Upper lobe of left lung (tissue), 4 donors: ENCODE measurements around the gene TSSK1B.

Source experiments
- CTCF ChIP-seq, 6 experiments: fragments of 450-650 bp in 4 of 6; fragments of 200-600 bp in 2 of 6; sonication (generic) in 2 of 6; IDR thresholded peaks; one replicate each; pipeline ENCODE4 v1.5.1; 2016 to 2019; ENCODE audit warnings: antibody characterized with exemption in 6 of 6
- EP300 ChIP-seq, 4 donors: sonication (generic); formaldehyde crosslinking; IDR thresholded peaks; one replicate each; pipeline ENCODE4 v1.5.1; 2017; ENCODE audit warnings: antibody characterized with exemption in 4 of 4, control low read depth in 2 of 4
- POLR2A ChIP-seq, 4 donors: fragments of 450-650 bp; IDR thresholded peaks; one replicate each; pipeline ENCODE4 v1.5.1; 2016 to 2017; ENCODE audit warnings: antibody characterized with exemption in 4 of 4, mild to moderate bottlenecking in 2 of 4
- POLR2AphosphoS5 ChIP-seq, 2 donors: sonication (generic); formaldehyde crosslinking; IDR thresholded peaks; one replicate each; pipeline ENCODE4 v1.5.1; 2017; ENCODE audit warnings: antibody characterized with exemption in 2 of 2

- no peak for TF ChIP-seq CTCF (IDR thresholded peaks at IDR 0.05)
- no peak for TF ChIP-seq POLR2A (IDR thresholded peaks at IDR 0.05)
- no peak for TF ChIP-seq POLR2AphosphoS5 (IDR thresholded peaks at IDR 0.05)
- TF ChIP-seq EP300 (IDR thresholded peaks at IDR 0.05), result no peak
These were observed 45.7 kb downstream of the TSSK1B start for GRCh38 chr5:113389116-113389515.
